Body of pancreas (tissue), 4 donors: ENCODE results near the gene G3BP1.

Source experiments
- CTCF ChIP-seq, 7 experiments: fragments of 450-650 bp in 4 of 7; fragments of 200-600 bp in 3 of 7; sonication (generic) in 3 of 7; IDR thresholded peaks; one replicate each; pipeline ENCODE4 v1.5.1; 2016 to 2019; ENCODE audit warnings: antibody characterized with exemption in 7 of 7
- POLR2A ChIP-seq, 3 donors: fragments of 450-650 bp; IDR thresholded peaks; one replicate each; pipeline ENCODE4 v1.6.1; 2016; ENCODE audit warnings: antibody characterized with exemption in 3 of 3, mild to moderate bottlenecking in 2 of 3

DNA sequence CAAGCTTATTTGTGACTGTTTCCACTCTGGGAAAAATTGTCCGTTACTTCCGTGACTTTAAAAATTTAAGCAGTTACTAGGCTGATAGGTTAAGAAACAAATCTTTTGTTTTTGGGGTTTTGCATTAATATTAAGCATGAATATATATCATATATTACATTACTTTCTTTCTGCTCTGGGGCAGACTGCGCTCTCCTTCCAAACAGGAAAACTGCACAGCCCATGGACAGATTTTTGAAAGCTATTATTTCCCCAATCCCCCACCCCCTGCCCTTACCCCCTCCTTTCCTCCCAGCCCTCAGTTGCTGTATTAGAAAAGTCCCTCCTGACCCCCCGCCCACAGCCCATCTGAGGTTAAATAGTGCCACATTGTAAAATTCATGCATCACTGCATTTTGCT is 50.4 kb downstream of the G3BP1 start:
- TF ChIP-seq CTCF (IDR thresholded peaks at IDR 0.05) (no peak), POLR2A (IDR thresholded peaks at IDR 0.05) (no peak)
